HG02938 (cell line): ENCODE results near the gene TRPT1.
"Not testable (repeated sequence)": the region's sequence is repeated elsewhere in the genome, so short reads cannot be mapped to it uniquely, and the experiment has no call there.

Experiments
- ATAC-seq: cut with Tn5 transposase; IDR thresholded peaks from one replicate; pipeline ENCODE4 v1.9.1; 2021; ENCODE audit warnings: mild to moderate bottlenecking, moderate library complexity; ENCODE audit not compliant: unreplicated experiment

The TRPT1 gene

DNA sequence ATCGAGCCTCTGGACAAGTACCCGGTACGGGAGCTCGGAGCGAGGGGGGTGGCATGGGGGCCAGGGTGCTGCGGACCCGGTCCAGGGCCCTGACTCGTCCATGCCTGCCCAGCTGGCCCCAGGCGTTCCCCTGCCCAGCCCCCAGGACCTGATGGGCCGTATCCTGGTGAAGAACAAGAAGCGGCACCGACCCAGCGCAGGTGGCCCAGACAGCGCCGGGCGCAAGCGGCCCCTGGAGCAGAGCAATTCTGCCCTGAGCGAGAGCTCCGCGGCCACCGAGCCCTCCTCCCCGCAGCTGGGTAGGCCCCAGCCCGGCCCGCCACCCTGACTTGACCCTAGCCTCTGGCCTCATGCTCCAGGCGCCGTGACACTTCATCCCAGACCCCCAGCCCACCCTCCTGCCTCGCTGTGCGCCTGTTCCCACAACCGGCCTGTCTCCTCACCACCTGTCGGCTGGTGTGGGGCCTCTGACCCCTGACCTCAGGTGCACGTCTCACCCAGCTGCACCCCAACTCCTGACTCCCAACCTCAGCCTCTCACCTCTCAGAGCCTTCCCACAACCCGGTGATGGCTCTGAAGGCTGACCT is 33.1 kb upstream of the TRPT1 start:
- no peak for ATAC-seq

GRCh38 chr11:64258356-64258755 is 32.4 kb upstream of the TRPT1 start:
- no peak for ATAC-seq

DNA sequence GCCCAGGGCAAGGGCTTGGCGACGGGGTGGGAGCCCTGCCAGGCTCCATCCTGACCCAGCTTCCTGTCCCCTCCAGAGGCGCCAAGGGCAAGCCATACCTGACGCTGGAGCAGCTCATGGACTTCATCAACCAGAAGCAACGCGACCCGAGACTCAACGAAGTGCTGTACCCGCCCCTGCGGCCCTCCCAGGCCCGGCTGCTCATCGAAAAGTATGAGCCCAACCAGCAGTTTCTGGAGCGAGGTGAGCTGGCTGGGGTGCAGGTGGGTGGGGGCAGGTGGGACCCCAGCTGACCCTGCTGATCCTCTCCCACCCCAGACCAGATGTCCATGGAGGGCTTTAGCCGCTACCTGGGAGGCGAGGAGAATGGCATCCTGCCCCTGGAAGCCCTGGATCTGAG is 30.3 kb upstream of the TRPT1 start:
- no peak for ATAC-seq

DNA sequence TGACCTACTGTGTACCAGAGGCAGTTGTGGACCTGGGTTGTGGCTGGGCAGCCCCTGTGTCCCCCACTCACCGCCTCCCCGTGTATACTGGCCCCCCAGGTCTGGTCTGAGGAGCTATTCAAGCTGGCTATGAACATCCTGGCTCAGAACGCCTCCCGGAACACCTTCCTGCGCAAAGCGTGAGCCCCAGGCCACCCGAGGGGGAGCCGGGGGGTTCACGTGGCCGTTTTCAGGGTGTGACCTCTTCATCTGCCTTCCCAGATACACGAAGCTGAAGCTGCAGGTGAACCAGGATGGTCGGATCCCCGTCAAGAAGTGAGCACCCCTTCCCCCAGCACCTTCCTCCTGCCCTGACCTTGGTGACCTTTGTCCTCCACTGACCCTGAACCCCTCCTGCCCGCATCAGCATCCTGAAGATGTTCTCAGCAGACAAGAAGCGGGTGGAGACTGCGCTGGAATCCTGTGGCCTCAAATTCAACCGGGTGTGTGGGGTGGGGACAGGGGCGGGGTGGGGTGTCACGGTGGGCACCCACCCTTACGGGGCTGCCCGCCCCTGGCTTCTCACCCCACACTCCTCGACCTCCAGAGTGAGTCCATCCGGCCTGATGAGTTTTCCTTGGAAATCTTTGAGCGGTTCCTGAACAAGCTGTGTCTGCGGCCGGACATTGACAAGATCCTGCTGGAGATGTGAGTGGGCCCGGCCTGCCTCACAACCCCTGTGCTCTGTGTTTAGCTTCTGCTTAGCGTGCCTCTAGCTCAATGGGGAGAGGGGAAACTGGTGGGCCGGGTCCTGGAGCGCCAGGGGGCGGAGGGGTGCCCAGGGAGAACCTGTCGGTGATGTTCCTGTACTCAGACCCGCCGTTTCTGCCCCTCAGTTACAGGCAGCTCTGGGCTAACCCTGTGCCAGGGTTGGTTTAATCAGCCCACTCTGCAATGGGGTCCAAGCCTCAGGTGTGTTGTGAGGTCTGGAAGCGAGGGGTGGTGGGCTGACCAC is 29.4 kb upstream of the TRPT1 start:
- no peak for ATAC-seq

GRCh38 chr11:64254326-64254725 is 28.3 kb upstream of the TRPT1 start:
- no peak for ATAC-seq

- ATAC-seq = no peak
Measured at GRCh38 chr11:64253481-64253880, 27.5 kb upstream of the TRPT1 start.

GRCh38 chr11:64253043-64253442 is 27.1 kb upstream of the TRPT1 start:
- ATAC-seq = no peak

DNA sequence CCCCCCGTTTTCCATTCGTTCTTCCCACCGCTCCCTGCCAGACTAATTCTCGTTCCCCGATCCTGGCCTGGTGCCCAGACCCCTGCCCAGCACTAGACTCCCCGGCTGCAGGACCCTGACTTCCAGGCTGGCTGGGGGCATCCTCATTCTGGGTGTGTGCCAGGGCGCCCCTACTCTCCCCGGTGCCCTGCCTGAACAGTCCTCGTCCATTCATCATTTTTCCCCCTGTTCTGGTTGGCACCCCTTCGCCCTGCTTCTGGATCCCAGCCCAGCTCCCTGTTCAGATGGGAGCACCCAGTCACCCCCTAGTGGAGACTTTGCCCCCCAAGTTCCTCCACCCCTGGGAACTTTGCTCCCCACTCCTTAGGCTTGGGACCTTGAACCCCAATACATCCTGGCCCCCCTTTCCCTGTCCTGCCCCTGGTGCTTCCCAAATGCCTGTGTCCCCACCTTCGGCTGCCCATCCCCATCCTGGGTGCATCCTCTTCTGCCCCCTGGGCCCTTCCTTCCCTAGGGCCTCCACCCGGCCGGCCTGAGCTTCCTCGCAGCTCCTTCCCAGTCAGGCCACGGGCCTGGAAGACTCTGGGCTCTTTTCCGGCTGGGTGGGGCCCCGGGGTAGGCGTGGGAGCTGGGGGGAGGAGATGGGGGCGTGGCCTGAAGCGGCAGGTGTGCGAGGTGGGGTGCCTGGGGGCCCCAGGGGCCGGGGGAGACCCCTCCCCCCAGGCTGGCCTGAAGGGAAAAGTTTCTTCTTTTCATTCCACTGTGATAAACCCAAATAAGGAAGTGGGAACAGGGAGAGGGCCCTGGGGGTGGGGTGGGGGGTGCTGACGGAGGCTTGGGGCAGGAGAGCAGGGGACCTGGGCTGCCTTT is 26.3 kb upstream of the TRPT1 start:
- no peak for ATAC-seq

GRCh38 chr11:64251753-64252002 is 25.7 kb upstream of the TRPT1 start:
- no peak for ATAC-seq

DNA sequence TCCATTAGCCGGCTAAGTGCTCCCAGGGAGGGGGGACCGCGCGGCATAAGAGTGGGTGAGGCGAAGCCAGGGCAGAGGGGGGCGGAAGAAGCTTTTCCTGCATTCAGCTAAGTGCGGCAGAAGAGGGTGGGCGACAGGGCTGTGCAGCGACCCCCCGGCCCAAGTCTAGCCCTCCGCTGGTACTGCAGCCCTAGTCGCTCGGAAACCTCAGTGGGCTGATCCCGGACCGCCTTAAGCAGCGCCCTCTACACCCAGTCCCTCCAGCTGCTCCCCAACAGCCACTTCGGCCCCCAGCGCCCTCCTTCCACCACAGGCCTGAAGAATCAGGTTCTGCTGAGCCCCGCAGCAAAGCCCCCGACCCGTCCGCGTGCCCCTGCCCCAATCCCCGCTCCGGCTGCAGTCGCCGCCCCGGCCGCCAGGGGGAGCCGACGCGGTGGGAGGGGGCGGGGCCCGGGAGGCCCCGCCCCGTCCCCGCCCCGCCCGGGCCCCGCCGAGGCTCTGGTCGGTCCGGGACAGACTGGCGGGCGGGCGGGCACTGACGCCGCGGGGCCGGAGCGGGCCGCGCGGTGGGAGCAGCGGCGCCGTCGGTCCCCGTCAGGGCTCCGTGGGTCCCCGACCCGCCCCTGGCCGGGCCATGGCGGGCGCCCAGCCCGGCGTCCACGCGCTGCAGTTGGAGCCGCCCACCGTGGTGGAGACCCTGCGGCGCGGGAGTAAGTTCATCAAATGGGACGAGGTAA is 25.2 kb upstream of the TRPT1 start, which contains the start of gene PLCB3:
Gene PLCB3 (plus strand): TSS at position 515 of the 737 bp plus-strand sequence. CDS start 120 bp downstream, at position 635.
- no peak for ATAC-seq

GRCh38 chr11:64250415-64251015 is 24.5 kb upstream of the TRPT1 start:
- no peak for ATAC-seq

DNA sequence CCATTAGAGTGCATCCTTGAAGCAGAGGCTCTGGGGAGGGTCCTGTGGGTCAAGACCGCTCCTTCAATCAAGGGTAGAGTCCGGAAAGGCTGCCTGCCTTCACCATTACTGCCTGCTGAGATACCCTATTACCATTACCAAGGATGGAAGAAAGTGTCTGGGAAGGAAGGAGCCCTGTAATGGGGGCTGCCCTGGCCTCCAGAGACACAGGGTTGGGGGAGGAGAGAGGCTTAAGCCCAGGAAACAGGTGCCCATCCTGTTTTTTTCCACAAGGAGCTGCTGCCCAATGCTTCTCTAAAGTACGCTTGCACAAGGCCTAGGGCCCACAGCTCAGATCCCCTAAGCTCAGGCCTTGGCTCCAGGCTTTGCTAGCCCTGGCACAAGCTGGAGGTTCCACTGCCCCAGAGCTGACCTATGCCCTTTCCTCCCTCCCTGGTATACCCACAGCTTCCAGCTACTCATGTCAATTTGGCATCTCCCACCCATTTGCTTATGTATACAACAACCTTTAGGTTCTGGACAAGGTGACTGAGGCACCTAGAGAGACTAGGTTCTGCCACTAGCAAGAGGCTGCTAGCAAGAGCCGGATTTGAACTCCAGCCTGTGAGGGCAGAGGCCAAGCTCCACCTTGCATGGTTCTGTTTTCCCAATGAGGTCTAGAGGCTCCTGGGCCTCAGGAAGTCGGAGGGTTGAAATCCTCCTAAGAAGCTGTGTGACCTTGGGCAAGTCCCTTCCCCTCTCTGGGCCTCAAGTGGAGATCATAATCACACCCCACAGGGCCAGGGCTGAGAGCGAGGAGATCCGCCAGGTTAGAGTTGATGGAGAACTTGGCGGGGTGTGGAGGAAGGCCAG is 23.8 kb upstream of the TRPT1 start:
- no peak for ATAC-seq

DNA sequence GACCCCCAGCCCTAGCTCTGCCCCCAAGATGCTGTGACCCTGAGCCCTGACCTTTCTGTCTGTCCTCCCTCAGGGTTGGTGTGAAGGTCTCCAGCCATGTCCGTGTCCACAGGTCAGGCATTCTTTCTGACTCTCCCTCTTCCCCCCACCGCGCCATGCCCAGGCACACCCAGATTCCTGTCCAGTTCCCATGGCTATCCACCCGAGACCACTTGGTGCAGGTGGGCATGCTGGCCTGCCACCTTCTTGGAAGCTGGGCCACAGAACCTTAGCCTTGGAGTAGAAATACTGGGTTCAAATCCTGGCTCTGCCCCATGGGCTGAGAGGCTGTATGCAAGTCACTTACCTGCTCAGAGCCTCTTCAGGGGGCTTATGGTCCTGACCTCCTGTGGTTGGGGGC is 23.1 kb upstream of the TRPT1 start:
- ATAC-seq = no peak

GRCh38 chr11:64248578-64248977 is 22.6 kb upstream of the TRPT1 start:
- no peak for ATAC-seq

DNA sequence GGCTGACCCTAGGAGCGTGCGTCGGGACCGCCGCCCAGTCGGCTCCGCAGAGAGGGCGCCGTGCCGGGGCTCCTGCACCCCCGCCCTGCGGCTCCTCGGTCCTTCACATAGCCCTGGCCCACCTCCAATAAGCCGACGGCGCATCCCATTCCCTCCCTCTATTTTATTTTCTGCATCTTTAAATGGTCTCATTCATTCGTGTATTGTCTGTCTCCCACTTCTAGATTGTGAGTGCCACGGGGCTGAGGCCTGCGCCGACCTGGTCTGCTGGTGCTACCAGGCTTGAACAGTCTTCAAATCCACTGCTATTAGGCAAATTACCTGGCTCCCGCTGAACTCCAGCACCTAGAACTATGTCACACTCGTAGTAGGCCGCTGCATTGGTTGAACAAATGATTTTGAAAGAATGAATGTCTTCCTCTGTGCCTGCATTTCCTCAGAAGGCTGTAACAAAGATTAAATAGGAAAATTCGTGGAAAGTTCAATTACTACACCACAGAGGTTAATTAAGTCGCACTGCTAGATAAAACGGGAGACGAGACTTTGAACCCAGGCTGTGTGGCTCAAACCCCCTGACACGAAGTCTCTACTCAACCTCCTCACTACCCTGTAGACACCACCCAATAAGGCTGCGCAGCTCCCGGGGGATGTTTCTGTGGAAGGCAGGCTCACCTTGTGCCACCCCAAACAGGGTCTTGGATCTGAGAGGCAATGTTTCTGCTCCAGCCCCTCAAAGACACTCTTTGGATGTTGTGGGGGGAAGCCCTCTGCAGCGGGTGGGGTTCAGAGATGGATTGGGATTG is 21.9 kb upstream of the TRPT1 start:
- ATAC-seq = no peak

DNA sequence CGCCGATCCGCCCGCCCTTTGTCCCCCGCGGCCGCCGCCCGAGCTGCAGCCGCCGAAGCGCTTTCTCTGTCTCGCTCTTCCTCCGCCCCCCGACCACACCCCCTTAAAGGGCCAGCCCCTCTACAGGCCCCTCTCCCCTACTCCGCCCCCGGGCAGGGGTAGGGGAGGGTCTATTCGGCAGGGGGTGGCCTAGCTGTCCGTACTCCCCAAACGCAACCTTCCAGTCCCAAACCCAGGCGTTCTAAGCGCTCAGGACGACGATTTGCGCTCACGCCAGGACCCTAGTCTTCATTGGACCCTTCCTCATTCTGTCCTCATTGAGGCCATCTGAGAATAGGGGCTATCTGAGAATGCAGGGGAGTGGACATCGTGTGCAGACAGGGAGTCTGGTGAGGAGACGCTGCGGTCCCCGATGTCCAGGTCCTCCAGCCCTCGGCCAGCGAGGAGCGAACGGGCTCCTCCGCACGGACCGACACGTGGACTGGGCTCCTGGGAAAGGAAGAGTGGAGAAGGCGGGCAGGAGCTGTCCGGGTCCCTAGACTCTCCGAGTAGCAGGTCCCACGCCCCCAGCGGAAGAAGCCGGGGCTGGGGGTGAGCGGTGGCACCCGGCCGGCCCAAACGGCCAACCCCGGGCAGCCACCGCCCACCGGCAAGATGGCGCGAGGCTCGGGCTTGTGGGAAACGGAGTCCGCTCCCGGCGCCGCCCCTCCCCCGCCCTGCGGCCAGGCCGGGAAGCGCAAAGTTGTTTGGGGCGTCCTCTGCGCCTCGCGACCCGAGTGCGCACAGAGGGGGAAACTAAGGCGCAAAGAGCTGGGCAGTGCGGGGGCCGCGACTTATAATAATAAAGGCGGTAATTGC is 21.1 kb upstream of the TRPT1 start, which contains the start of gene PPP1R14B:
Gene PPP1R14B (minus strand): TSS at position 73 of the 858 bp plus-strand sequence. CDS start 270 bp downstream, outside the sequence.
- ATAC-seq = peak; percentile 38

GRCh38 chr11:64246621-64246870 is 20.6 kb upstream of the TRPT1 start:
- ATAC-seq = not testable (repeated sequence)
